Skeletal muscle satellite cell (primary cell): ENCODE measurements around the gene MUC2.

ENCODE experiments used
- H3K27me3 ChIP-seq: 2 replicates; pipeline ENCODE4 v1.7.0; 2013; ENCODE audit warnings: low read length; ENCODE audit not compliant: control insufficient read depth, insufficient read depth
- H3K36me3 ChIP-seq: 2 replicates; pipeline ENCODE4 v1.7.0; 2013; ENCODE audit warnings: mild to moderate bottlenecking, control low read depth, low read length; ENCODE audit not compliant: insufficient read depth
- H3K4me1 ChIP-seq: 2 replicates; pipeline ENCODE4 v1.7.0; 2013; ENCODE audit warnings: low read length; ENCODE audit not compliant: control insufficient read depth, insufficient read depth
- H3K4me2 ChIP-seq: 2 replicates; pipeline ENCODE4 v1.7.0; 2013; ENCODE audit warnings: mild to moderate bottlenecking, low read length
- H3K4me3 ChIP-seq: 2 replicates; pipeline ENCODE4 v1.7.0; 2013; ENCODE audit warnings: low read length
- H3K9ac ChIP-seq: 2 replicates; pipeline ENCODE4 v1.7.0; 2013; ENCODE audit warnings: mild to moderate bottlenecking, low read depth, low read length, moderate library complexity
- H3K9me3 ChIP-seq: replicated peaks from 2 replicates; pipeline ENCODE4 v1.7.0; 2013; ENCODE audit warnings: mild to moderate bottlenecking, control low read depth, low read length

MUC2 gene

GRCh38 chr11:1078191-1078601 is 3.5 kb downstream of the MUC2 start:
- no peaks in the 10 kb centered on the region for H3K27me3 ChIP-seq
- H3K9ac ChIP-seq, result no peak overlapping the region
- no peak overlapping the region for H3K4me3 ChIP-seq
- peaks cover 9% of the 10 kb centered on the region for H3K4me1 ChIP-seq
- no peaks in the 10 kb centered on the region for H3K9me3 ChIP-seq
- H3K36me3 ChIP-seq, result no peaks in the 10 kb centered on the region
- no peak overlapping the region for H3K4me2 ChIP-seq

- no peak overlapping the region for H3K4me3 ChIP-seq
- H3K36me3 ChIP-seq, result no peaks in the 10 kb centered on the region
- H3K4me1 ChIP-seq, result no peaks in the 10 kb centered on the region
- no peaks in the 10 kb centered on the region for H3K9me3 ChIP-seq
- H3K4me2 ChIP-seq, result no peak overlapping the region
- no peaks in the 10 kb centered on the region for H3K27me3 ChIP-seq
- H3K9ac ChIP-seq, result no peak overlapping the region
Observed at GRCh38 chr11:1081601-1082311, 7.1 kb downstream of the MUC2 start.

GRCh38 chr11:1082346-1082727 is 7.7 kb downstream of the MUC2 start:
- no peak overlapping the region for H3K4me3 ChIP-seq
- no peak overlapping the region for H3K4me2 ChIP-seq
- no peaks in the 10 kb centered on the region for H3K36me3 ChIP-seq
- no peak overlapping the region for H3K9ac ChIP-seq
- H3K9me3 ChIP-seq, result no peaks in the 10 kb centered on the region
- no peaks in the 10 kb centered on the region for H3K4me1 ChIP-seq
- H3K27me3 ChIP-seq, result no peaks in the 10 kb centered on the region

- Histone ChIP-seq H3K27me3 (no peaks in the 10 kb centered on the region), H3K36me3 (no peaks in the 10 kb centered on the region), H3K4me2 (no peak overlapping the region), H3K4me1 (no peaks in the 10 kb centered on the region), H3K4me3 (no peak overlapping the region), H3K9ac (no peak overlapping the region), H3K9me3 (no peaks in the 10 kb centered on the region)
Observed at GRCh38 chr11:1082728-1083620, 8.3 kb downstream of the MUC2 start.

- Histone ChIP-seq H3K4me3 (no peak overlapping the region), H3K4me2 (no peak overlapping the region), H3K9ac (no peak overlapping the region), H3K9me3 (no peaks in the 10 kb centered on the region), H3K27me3 (no peaks in the 10 kb centered on the region), H3K4me1 (no peaks in the 10 kb centered on the region), H3K36me3 (no peaks in the 10 kb centered on the region)
Observed at GRCh38 chr11:1083621-1084551, 9.2 kb downstream of the MUC2 start.

GRCh38 chr11:1084561-1085439 is 10.1 kb downstream of the MUC2 start:
- Histone ChIP-seq H3K36me3 (no peaks in the 10 kb centered on the region), H3K9me3 (no peaks in the 10 kb centered on the region), H3K4me3 (no peak overlapping the region), H3K27me3 (no peaks in the 10 kb centered on the region), H3K4me2 (no peak overlapping the region), H3K9ac (no peak overlapping the region), H3K4me1 (no peaks in the 10 kb centered on the region)

- Histone ChIP-seq H3K4me2 (no peak overlapping the region), H3K9me3 (no peaks in the 10 kb centered on the region), H3K27me3 (no peaks in the 10 kb centered on the region), H3K9ac (no peak overlapping the region), H3K4me3 (no peak overlapping the region), H3K4me1 (no peaks in the 10 kb centered on the region), H3K36me3 (no peaks in the 10 kb centered on the region)
Observed at GRCh38 chr11:1085440-1086170, 10.9 kb downstream of the MUC2 start.

GRCh38 chr11:1086171-1087102 is 11.8 kb downstream of the MUC2 start:
- Histone ChIP-seq H3K4me2 (no peak overlapping the region), H3K4me1 (no peaks in the 10 kb centered on the region), H3K27me3 (no peaks in the 10 kb centered on the region), H3K9ac (no peak overlapping the region), H3K36me3 (no peaks in the 10 kb centered on the region), H3K9me3 (no peaks in the 10 kb centered on the region), H3K4me3 (no peak overlapping the region)

GRCh38 chr11:1087279-1087960 is 12.7 kb downstream of the MUC2 start:
- H3K4me3 ChIP-seq, result no peak overlapping the region
- no peak overlapping the region for H3K4me2 ChIP-seq
- H3K36me3 ChIP-seq, result no peaks in the 10 kb centered on the region
- H3K9ac ChIP-seq, result no peak overlapping the region
- H3K9me3 ChIP-seq, result no peaks in the 10 kb centered on the region
- no peaks in the 10 kb centered on the region for H3K4me1 ChIP-seq
- H3K27me3 ChIP-seq, result no peaks in the 10 kb centered on the region
